A549 treated with CpdA at 1 μM for 4 hours (cell line): ENCODE measurements around the gene MRPL16. TPM values are rescaled to one million over a fixed set of nuclear protein-coding genes. Genes with fewer than 3 reads are reported as not detected.

ENCODE experiments used
- total RNA-seq: library from RNA; stranded (reverse); fragments of 200-300 nt; extraction: Qiagen RNA extraction; gene quantifications from 5 replicates; pipeline ENCODE4 v1.2.3, GENCODE V29; 2022; ENCODE audit warnings: low read depth

Gene MRPL16
- total RNA-seq = 61.8 to 69.9 TPM (median 64.3 TPM) in 5 replicates

GRCh38 chr11:59810189-59810910 is at the start of gene MRPL16:
Gene MRPL16 (minus strand): TSS chr11:59810778. CDS start chr11:59810658, 120 bp downstream.

DNA sequence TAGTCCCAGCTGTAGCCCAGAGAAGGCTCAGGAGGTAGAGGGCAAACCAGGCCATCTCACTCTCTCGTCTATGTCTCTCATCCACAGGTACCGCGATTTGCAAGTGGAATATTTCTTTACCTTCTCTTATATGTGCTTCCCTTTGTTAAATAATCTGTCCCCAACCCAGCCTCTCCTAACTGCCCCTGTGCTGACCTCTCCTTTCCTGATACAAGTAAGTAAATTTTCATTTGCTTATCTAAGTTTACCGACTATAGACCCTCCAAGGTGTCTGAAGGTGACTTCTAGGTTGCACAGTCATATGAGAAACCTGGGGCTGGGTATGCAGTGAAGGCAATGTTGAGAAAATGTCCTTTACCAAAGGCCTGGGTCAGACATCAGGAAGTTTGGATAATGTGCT is 34.8 kb upstream of the MRPL16 start, which contains the start of gene CBLIF:
TSS of gene CBLIF (minus strand) at position 101 of the 400 bp plus-strand sequence. CDS start at position 55, 46 bp downstream.

Other genes starting within 250 kb of the MRPL16 start
- 26.8 to 34.3 TPM (median 29.6 TPM) in 5 replicates for gene OSBP, start 195.0 kb downstream of the MRPL16 start, total RNA-seq
- 43.7 to 48.4 TPM (median 45.7 TPM) in 5 replicates for gene PATL1, start 141.7 kb downstream of the MRPL16 start, total RNA-seq
- not detected in 5 replicates for gene OR10V1, start 96.9 kb downstream of the MRPL16 start, total RNA-seq
- gene STX3, start 55.4 kb downstream of the MRPL16 start, total RNA-seq = 22.5 to 31.5 TPM (median 25.1 TPM) in 5 replicates
- gene CBLIF, start 34.7 kb upstream of the MRPL16 start, total RNA-seq = not detected in 5 replicates
- 0.19 to 0.57 TPM (median 0.29 TPM) in 4 of 5 replicates, not detected in the other for gene TCN1, start 55.7 kb upstream of the MRPL16 start, total RNA-seq
- gene OOSP3, start 68.0 kb upstream of the MRPL16 start, total RNA-seq = 0.17 TPM in 1 of 5 replicates, not detected in the others
- not detected in 5 replicates for gene OOSP1, start 127.7 kb upstream of the MRPL16 start, total RNA-seq
- gene OOSP4A, start 153.3 kb upstream of the MRPL16 start, total RNA-seq = not detected in 5 replicates
- not detected in 5 replicates for gene OOSP4B, start 206.4 kb upstream of the MRPL16 start, total RNA-seq
- gene OOSP2, start 229.6 kb upstream of the MRPL16 start, total RNA-seq = not detected in 5 replicates
- not detected in 5 replicates for gene MS4A3, start 245.9 kb upstream of the MRPL16 start, total RNA-seq